Measurements from ENCODE around the gene RETN.
"Not testable (repeated sequence)": the region's sequence is repeated elsewhere in the genome, so short reads cannot be mapped to it uniquely, and the experiment has no call there.

Gene RETN

DNA sequence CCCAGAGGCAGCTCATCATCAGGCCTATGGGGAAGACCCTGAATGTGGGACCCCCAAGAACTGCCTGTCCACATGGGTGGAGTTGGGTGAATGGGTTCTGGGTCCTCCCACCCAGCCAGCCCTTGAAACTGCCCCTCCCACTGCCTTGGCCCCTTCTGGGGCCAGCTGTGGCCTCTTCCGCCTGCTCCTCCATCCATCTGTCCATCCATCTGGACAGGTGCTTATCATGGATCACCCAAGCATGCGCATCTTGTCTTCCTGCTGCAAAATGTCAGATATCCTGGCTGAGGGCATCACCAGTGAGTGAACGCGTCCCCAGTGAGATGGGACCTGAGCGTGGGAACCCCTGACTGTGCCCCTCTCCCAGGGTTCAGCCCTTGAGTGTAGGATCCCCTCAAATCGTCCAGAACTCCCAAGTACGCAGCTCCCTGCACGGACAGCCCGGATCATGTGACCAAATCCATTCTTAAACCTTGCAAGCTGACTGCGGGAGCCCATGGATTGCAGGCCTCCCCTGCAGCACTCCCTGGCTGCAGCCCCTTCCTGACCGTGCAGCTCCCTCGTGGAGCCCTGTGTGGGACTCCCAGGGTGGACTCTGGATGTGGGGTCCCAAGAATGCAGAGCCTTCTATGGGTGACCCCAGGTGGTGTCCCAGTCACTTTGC is 29.9 kb upstream of the RETN start:
- DNase-seq: no peak

DNA sequence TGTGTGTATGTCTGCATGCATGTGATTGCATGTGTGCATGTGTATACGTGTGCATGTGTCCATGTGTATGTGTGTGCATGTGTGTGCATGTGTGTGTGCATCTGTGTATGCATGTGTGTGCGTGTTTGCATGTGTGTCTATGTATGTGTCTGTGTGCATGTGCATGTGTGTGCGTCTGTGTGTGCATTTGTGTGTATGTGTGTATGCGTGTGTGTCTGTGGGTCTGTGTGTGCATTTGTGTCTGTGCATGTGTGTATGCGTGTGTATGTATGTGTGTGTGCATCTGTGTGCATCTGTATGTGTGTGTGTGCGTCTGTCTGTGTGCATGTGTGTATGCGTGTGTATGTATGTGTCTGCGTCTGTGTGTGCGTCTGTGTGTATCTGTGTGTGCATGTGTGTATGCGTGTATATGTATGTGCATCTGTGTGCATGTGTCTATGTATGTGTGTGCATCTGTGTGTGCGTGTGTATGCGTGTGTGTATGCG is 28.9 kb upstream of the RETN start:
- no peak for DNase-seq

DNA sequence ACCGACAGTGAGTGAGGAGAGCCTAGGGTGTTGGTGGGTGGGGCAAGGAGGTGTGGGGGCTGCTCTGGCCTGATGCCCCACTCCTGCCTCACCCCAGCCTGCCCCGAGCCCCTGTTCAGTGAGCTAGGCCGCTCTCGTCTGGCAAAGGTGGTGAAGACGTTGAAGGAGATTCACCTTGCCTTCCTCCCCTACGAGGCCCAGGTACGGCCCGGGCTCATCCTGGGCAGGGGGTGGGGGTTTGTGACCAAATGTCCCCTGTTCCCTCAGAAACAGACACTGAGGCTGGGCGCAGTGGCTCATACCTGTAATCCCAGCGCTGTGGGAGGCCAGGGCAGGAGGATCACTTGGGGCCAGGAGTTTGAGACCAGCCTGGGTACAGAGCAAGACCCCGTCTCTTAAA is 28.0 kb upstream of the RETN start:
- no peak for DNase-seq

DNA sequence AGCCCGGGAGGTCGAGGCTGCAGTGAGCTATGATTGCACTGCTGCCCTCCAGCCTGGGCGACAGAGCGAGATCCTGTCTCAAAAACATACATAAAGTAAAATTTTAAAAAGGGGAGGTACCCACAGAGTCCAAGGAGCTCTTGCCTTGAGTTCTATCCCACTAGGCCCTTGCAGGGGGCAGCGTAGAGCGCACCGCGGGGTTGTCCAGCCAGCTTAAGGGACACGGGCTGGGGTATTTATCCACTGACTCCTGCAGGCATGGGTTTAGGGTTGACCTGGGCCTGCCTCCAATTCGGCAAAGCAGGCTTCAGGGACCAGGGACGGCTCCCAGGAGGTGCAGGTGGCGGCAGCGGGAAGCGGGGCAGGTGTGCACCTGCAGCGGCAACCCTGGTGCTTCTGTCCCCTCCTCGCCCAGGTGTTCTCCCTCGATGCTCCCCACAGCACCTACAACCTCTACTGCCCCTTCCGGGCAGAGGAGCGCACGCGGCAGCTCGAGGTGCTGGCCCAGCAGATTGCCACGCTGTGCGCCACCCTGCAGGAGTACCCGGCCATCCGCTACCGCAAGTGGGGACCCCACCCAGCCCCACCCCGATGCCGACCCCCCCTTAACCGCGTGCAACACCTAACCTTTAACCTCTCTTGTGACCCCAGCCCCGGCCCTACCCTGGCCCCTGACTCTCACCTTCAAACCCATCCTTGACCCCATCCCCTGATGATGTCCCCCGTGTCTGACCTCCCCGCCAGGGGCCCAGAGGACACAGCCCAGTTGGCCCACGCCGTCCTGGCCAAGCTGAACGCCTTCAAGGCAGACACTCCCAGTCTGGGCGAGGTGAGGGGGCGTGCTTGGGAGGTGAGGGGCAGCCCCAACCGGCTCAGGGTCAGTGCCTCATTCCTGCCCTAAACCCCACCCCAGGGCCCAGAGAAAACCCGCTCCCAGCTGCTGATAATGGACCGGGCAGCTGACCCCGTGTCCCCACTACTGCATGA is 27.3 kb upstream of the RETN start:
- DNase-seq: no peak

- DNase-seq: no peak
Measured at GRCh38 chr19:7642295-7643030, 26.4 kb upstream of the RETN start.

DNA sequence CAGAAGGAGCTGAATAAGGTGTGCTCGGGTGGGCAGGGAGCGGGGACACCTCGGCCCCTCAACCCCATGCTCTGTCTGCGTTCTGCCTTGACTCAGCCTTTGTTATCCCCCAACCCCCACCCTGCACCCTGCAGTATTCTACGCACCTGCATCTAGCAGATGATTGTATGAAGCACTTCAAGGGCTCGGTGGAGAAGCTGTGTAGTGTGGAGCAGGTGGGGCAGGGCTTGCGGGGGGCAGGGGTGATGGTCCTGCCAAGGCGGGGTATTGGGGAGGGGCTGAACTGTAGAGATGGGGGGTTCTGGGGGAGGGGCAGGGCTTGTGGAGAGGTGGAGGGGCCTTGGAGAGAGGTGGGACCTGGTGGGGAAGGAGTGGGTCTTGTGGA is 25.8 kb upstream of the RETN start:
- no peak for DNase-seq

DNA sequence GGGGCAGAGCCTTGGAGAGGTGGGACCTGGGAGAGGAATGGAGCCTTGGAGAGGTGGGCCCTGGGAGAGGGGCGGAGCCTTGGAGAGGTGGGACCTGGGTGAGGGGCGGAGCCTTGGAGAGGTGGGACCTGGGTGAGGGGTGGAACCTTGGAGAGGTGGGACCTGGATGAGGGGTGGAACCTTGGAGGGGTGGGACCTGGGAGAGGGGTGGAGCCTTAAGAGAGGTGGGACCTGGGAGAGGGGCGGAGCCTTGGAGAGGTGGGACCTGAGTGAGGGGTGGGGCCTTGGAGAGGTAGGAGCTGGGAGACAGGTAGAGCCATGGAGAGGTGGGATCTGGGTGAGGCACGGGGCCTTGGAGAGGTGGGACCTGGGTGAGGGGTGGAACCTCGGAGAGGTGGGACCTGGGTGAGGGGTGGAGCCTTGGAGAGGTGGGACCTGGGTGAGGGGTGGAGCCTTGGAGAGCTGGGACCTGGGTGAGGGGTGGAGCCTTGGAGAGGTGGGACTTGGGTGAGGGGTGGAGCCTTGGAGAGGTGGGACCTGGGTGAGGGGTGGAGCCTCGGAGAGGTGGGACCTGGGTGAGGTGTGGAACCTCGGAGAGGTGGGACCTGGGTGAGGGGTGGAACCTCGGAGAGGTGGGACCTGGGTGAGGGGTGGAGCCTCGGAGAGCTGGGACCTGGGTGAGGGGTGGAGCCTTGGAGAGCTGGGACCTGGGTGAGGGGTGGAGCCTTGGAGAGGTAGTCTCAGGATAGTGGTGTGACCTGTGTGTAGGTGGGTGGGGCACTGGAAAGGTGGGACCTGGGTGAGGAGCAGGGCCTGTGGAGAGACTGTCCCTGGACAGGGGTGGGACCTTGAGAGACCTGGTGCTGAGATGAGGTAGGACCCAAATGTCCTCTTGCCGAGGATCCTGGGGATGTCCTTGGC is 25.0 kb upstream of the RETN start:
- DNase-seq: not testable (repeated sequence)

DNA sequence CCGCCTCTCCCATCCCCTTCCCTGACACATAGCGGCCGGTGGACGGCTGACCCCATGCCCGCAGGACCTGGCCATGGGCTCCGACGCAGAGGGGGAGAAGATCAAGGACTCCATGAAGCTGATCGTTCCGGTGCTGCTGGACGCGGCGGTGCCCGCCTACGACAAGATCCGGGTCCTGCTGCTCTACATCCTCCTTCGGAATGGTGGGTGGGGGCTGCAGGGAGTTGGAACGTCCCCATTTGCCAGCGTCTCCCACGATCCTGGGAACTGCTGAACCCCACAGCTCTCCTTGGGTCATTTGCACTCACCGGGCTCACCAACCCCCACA is 24.3 kb upstream of the RETN start:
- DNase-seq: no peak

- no peak for DNase-seq
Measured at GRCh38 chr19:7645163-7645562, 23.7 kb upstream of the RETN start.

- no peak for DNase-seq
Measured at GRCh38 chr19:7645656-7646425, 23.0 kb upstream of the RETN start.

DNA sequence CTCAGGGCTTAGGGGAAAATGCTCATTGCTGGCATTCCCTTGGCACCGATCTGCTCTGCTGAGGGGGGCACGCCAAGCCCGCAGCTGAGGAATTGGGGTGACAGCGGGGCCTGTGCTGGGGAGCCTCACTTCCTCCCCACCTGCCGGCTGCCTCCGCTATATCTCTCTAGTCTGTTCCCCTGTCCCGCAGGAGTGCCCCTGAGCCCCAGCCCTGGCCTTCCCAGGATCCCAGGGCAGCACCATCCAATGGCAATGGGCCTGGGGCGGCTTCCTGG is 22.5 kb upstream of the RETN start:
- no peak for DNase-seq

DNA sequence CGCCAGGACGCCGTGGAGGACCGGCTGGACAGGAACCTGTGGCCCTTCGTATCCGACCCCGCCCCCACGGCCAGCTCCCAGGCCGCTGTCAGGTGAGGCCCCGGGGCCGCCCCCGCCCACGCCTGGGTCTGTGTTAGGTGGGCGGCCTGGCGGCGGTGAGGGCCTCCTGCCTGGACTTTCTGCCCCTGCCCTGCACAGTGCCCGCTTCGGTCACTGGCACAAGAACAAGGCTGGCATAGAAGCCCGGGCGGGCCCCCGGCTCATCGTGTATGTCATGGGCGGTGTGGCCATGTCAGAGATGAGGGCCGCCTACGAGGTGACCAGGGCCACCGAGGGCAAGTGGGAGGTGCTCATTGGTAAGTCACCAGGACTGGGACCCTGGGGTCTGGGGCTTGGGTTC is 21.7 kb upstream of the RETN start:
- no peak for DNase-seq

DNA sequence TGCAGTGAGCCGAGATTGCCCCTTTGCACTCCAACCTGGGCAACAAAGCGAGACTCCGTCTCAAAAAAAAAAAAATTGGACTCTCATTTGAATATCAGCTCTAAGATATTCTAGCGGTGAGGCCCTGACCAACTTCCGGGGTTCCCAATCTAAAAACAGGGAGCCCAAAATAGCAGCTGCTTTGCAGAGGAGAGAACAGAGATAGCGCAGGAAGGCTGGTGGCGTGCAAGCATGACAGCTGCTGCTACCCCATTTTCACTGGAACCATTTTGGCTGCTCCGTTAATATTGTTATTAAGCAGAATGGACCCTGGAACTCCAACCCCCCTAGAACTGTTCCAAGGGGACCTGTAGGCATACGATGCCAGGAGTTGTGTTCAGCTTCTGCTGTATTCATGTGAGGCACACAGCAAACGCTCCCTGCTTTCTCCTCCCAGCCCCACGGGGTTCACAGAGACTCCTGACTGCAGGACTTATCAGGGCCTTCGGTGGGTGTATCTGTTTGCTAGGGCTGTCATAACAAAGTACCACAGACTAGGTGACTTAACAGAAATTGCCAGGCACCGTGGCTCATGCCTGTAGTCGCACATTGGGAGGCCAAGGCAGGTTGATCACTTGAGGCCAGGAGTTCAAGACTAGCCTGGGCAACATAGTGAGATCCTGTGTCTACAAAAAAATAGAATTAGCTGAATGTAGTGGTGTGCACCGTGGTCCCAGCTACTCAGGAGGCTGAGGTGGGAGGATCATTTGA is 20.4 kb upstream of the RETN start:
- no peak for DNase-seq

DNA sequence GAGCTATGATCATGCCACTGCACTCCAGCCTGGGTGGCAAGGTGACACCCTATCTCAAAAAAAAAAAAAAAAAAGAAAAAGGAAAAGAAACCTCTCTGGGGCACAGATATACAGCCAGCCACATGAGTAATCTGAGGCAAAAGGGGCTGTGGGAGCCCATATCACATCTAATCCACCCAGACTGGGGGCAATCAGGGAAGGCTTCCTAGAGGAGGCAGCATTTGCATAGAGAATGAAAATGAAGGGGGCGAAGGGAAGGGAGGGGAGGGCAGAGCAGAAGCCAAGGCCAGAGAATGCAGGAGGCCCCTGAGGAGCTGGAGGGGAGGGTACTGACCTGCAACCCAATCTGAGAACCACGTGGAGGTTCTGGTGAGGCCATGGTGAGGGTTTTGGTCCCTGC is 18.7 kb upstream of the RETN start:
- DNase-seq: no peak

- peak; percentile 59 to 85 (median 70) for DNase-seq
Measured at GRCh38 chr19:7652061-7652641, 16.7 kb upstream of the RETN start.

DNA sequence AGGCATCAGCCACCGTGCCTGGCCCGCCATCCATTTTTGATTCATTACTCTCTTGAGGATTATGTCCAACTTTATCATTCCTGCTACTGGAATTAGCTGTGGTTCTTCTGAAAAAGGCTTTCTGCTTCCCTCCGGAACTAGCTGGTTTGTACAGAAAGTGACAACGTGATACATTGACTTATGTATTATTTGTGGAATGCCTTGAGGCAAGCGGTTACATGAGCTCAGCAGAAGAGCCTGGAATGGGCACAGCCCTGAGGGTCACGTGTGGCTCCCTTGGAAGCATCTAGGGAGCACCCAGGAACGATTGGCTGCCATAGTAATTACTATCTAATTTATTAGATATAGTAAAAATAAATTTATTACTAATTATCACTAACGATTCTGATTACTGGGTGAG is 14.4 kb upstream of the RETN start:
- DNase-seq: no peak

DNA sequence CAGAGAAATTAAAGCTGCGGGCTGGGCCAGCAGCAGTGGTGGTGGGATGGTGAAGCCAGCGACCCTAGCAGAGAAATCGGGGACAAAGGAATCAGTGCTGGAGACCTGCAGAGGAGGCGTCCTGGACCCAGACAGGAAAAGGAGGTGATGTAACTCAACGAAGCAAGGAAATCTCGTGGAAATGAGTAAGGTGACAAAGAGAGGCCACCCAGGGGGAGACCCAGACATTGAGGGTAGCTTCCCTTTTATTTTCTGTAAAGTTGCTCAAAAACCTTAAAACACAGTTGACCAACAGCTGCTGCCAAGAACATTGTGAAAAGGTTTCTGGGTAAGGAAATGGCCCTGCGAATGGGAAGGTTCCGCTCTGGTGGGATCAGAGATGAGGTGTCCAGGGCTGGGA is 13.3 kb upstream of the RETN start:
- no peak for DNase-seq

DNA sequence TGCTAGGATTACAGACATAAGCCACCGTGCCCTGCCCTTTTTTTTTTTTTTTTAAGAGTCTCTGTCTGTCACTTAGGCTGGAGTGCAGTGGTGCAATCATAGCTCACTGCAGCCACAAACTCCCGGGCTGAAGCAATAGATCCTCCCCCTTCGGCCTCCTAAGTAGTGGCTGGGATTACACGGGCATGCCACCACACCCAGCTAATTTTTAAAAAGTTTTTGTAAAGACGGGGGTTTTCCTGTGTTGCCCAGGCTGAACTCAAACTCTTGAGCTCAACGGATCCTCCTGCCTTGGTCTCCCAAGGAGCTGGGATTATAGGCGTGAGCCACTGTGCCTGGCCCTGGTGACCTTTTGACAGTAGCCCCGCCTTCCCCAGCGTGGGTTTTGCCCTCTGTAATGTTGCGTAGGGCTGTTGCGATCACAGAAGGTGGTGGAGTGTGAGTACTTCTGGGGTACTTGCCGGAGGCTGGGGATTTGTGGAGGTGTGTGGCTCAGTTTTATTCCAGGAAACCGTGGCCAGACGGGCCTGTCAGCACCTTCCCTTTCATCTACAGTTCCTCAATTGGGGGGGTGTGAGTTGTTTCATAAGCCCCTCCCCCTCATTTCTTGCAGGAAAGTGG is 11.6 kb upstream of the RETN start:
- no peak for DNase-seq

DNA sequence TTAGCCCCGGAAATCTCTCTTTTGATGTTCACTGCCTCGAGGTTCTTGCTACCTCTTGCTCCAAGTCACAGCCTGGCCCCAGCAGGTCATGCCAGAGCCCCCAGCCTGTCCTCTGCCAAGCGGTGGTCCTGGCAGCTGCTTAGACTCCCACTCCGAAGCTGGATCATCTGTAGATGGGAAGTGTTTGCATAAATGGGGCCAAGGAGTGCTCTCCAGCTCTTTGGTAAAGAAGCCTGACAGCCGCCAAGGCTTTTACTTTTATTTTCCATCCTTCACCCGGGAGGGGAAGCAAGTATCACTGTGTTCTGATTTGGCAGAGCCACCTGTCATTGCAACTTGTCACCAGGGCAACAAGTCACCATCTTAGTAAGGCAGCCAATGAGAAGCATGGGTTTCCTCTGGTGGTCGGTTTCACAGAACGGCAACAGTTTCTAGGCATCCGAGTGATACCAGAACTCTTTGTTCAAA is 10.6 kb upstream of the RETN start:
- no peak for DNase-seq
